Pancreas (tissue), 10 donors: Measurements from ENCODE around the gene CLIC5. TPM values are rescaled to one million over a fixed set of nuclear protein-coding genes. Genes with fewer than 3 reads are reported as not detected.
"Not testable (repeated sequence)": the region's sequence is repeated elsewhere in the genome, so short reads cannot be mapped to it uniquely, and the experiment has no call there.

ENCODE experiments used
- ATAC-seq, 4 donors: fragments of 200-7000 bp; cut with Tn5 transposase; one replicate each; pipeline versions ENCODE4 v1.8.0 to v1.9.1; 2020; ENCODE audit warnings: mild to moderate bottlenecking in 4 of 4, moderate library complexity in 4 of 4
- DNase-seq, 6 donors: peaks; one replicate each; pipeline ENCODE4 v3.0.0-alpha.2; 2020
- FAIRE-seq: peaks from 2 replicates; lab custom pipeline; 2012; peaks lifted over from hg19 to GRCh38; lab: Jason Lieb, UNC
- H3K27ac ChIP-seq, 4 donors: fragments of 200-600 bp; sonication (generic); 1 replicate in 3 of 4; 2 replicates in 1 of 4; pipeline versions ENCODE4 v1.5.0 to v1.8.0; 2020
- H3K27me3 ChIP-seq, 4 donors: fragments of 200-600 bp; one replicate each; pipeline ENCODE4 v1.8.0; 2021
- H3K36me3 ChIP-seq, 3 donors: fragments of 200-600 bp; sonication (generic) in 1 of 3; one replicate each; pipeline versions ENCODE4 v1.5.0 to v1.8.0; 2020 to 2021
- H3K4me1 ChIP-seq, 3 donors: fragments of 200-600 bp; one replicate each; pipeline ENCODE4 v1.8.0; 2021
- H3K4me3 ChIP-seq, 4 donors: fragments of 200-600 bp; sonication (generic) in 2 of 4; one replicate each; pipeline versions ENCODE4 v1.5.0 to v1.8.0; 2020 to 2021
- H3K9me3 ChIP-seq, 4 donors: fragments of 200-600 bp; one replicate each; pipeline ENCODE4 v1.8.0; 2021
- CTCF ChIP-seq, 4 donors: fragments of 200-600 bp; sonication (generic) in 3 of 4; IDR thresholded peaks; one replicate each; pipeline versions ENCODE4 v1.5.0 to v1.8.0; 2021; ENCODE audit warnings: antibody characterized with exemption in 4 of 4
- WGBS, 2 donors: extraction: QIAGEN DNeasy Blood & Tissue Kit; methylation state at CpG; one replicate each; pipeline ENCODE4 v1.1.7; 2013; 5-methylcytosine and 5-hydroxymethylcytosine counted together
- intact Hi-C, 3 donors: fragments of 100-400 bp; cut with DNase I; formaldehyde crosslinking; loops; one replicate each; pipeline versions ENCODE4 v1.11.1 to v1.14.2; 2022
- polyA plus RNA-seq, 2 donors: library from polyadenylated mRNA; stranded (reverse); fragments of 200-250 nt; gene quantifications; one replicate each; pipeline ENCODE4 v1.2.3, GENCODE V29; 2013
- total RNA-seq, 6 donors: library from RNA; stranded (reverse); fragmentation: NEBNext Ultra II Directional in 4 of 6; extraction: Animal tissue kit (Norgen Biotek cat#: 25700) in 4 of 6; gene quantifications; one replicate each; pipeline versions ENCODE4 v1.2.1 to v1.2.4, GENCODE V29; 2021 to 2023
- donor health status: healthy with polysubstance abuse.
- donor health status: DM: no; HTN: no; CAD: no; lungs with moderate emphysema.
- donor health status: DM: no; HTN: no; CAD: no.
- donor health status: control.
- donor health status: control.
- donor health status: Bipolar disorder and iron deficiency.
- donor health status: DM: yes; HTN: yes; CAD: no.
- donor health status: DM: no; HTN: no; CAD: no.
- donor health status: DM: no; HTN: no; CAD: no.
- donor health status: DM: yes; HTN: yes; CAD: no.

CLIC5 gene
- total and polyA plus RNA-seq, 8 donors: 0.53 to 2.1 (median 1.3) TPM

- 55 to 62% methylated on average over 17 of the region's 17 CpGs for WGBS, 2 donors
- intact Hi-C loops: loop anchor here in 1 of 3 donors (10.0 kb wide), 1 partner anchor 1455 kb away; no protein-coding TSS in a partner anchor
- Histone ChIP-seq H3K4me3 (no peak overlapping the region), H3K27ac (no peak overlapping the region), H3K9me3 (no peaks in the 10 kb centered on the region), H3K4me1 (no peaks in the 10 kb centered on the region), H3K27me3 (no peaks in the 10 kb centered on the region), H3K36me3 (no peaks in the 10 kb centered on the region)
- no peak for DNase-seq
- TF ChIP-seq CTCF (IDR thresholded peaks at IDR 0.05): no peak
- no peak for ATAC-seq
- no peak for FAIRE-seq
Measured at GRCh38 chr6:45929421-45930361, 86.0 kb downstream of the CLIC5 start.

DNA sequence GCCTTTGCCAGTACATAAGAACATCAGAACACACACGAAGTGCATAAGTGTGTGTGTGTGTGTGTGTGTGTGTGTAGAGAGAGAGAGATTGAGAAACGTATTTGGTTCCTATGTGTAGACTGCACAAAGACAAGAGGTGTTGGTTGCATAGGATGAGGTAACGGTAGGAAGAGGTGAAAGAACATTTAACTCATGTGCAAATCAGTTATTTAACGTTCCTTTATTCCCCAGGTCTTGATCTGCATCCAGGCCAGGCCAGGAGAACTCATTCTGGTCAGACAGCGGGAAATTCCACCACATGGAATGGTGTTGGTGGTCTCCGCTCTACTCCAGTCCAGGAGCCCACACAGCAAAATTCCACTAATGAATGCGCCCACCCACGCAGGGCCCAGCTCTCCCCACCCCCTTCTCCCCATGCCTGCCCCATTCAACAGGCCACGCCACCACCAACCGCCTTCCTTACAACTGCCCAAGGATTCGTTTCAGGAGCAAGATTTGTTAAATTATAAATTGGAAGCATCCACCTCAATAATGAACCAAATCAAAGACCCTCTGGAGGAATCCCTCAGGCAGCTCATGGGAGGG is 86.8 kb downstream of the CLIC5 start:
- TF ChIP-seq CTCF (IDR thresholded peaks at IDR 0.05): no peak
- H3K4me3 ChIP-seq: no peak overlapping the region
- no peak overlapping the region for H3K27ac ChIP-seq
- H3K36me3 ChIP-seq: no peaks in the 10 kb centered on the region
- no peaks in the 10 kb centered on the region for H3K9me3 ChIP-seq
- ATAC-seq: no peak
- no peaks in the 10 kb centered on the region for H3K4me1 ChIP-seq
- no peak for DNase-seq
- WGBS, 2 donors: 76 to 78% methylated on average over 11 of the region's 11 CpGs
- no peak for FAIRE-seq
- peaks cover 0 to 4% (median 0%) of the 10 kb centered on the region in 4 donors for H3K27me3 ChIP-seq
- intact Hi-C loops: loop anchor here in 1 of 3 donors (10.0 kb wide), 1 partner anchor 1454 kb away; no protein-coding TSS in a partner anchor

- no peaks in the 10 kb centered on the region for H3K4me1 ChIP-seq
- H3K36me3 ChIP-seq: no peaks in the 10 kb centered on the region
- no peaks in the 10 kb centered on the region for H3K9me3 ChIP-seq
- no peak overlapping the region for H3K27ac ChIP-seq
- H3K4me3 ChIP-seq: no peak overlapping the region
- TF ChIP-seq CTCF (IDR thresholded peaks at IDR 0.05): no peak
- H3K27me3 ChIP-seq: peaks cover 0 to 4% (median 0%) of the 10 kb centered on the region in 4 donors
- intact Hi-C loops: loop anchor here in 1 of 3 donors (10.0 kb wide), 1 partner anchor 1453 kb away; no protein-coding TSS in a partner anchor
- 60 to 71% methylated on average over 9 of the region's 9 CpGs for WGBS, 2 donors
- DNase-seq (no peak), FAIRE-seq (no peak), ATAC-seq (no peak)
Measured at GRCh38 chr6:45927421-45928320, 88.0 kb downstream of the CLIC5 start.

GRCh38 chr6:45926423-45926822 is 89.2 kb downstream of the CLIC5 start:
- not testable (repeated sequence) for H3K4me3 ChIP-seq, ATAC-seq, H3K27ac ChIP-seq, H3K36me3 ChIP-seq, H3K4me1 ChIP-seq, H3K9me3 ChIP-seq, FAIRE-seq, DNase-seq, H3K27me3 ChIP-seq
- intact Hi-C loops: loop anchor here in 1 of 3 donors (10.0 kb wide), 1 partner anchor 1452 kb away; no protein-coding TSS in a partner anchor
- 78 to 86% methylated on average over 8 of the region's 8 CpGs for WGBS, 2 donors
